WTC11 (cell line): Measurements from ENCODE around the gene GPR39. TPM values are rescaled to one million over a fixed set of nuclear protein-coding genes. Genes with fewer than 3 reads are reported as not detected.

ENCODE experiments used
- ATAC-seq: fragments of 200-7000 bp; cut with Tn5 transposase; 2 replicates; pipeline ENCODE4 v1.10.0; 2021; ENCODE audit warnings: mild to moderate bottlenecking, moderate library complexity
- CTCF ChIA-PET: fragments of 300-600 bp; sonication (Branson Sonifier 250); formaldehyde crosslinking; loops from one replicate; lab custom pipeline; 2021; ENCODE audit warnings: antibody characterized with exemption; lab: Charles Lee
- POLR2A ChIA-PET: fragments of 350-600 bp; sonication (Branson Sonifier 250); formaldehyde crosslinking; loops from one replicate; lab custom pipeline; 2021; ENCODE audit warnings: antibody characterized with exemption; lab: Charles Lee
- DNase-seq: peaks from one replicate; pipeline ENCODE4 v3.0.0; 2021; ENCODE audit warnings: low spot score
- H3K27ac Mint-ChIP-seq: 2 replicates; pipeline ENCODE4 v1.8.0; 2021; ENCODE audit warnings: mixed read lengths
- H3K27me3 Mint-ChIP-seq: 2 replicates; pipeline ENCODE4 v1.8.0; 2021; ENCODE audit warnings: low read depth, mild to moderate bottlenecking, moderate library complexity, mixed read lengths
- H3K36me3 Mint-ChIP-seq: 2 replicates; pipeline ENCODE4 v1.8.0; 2021; ENCODE audit warnings: mixed read lengths
- H3K4me1 Mint-ChIP-seq: 2 replicates; pipeline ENCODE4 v1.8.0; 2022; ENCODE audit warnings: mixed read lengths
- H3K4me3 Mint-ChIP-seq: 2 replicates; pipeline ENCODE4 v1.8.0; 2021; ENCODE audit warnings: mild to moderate bottlenecking, moderate library complexity, mixed read lengths
- H3K9me3 Mint-ChIP-seq: 2 replicates; pipeline ENCODE4 v1.8.0; 2021; ENCODE audit warnings: mixed read lengths
- GRHL2 ChIP-seq: fragments of 250-450 bp; sonication (Bioruptor Pico); IDR thresholded peaks from 2 replicates; pipeline ENCODE4 v1.8.0; 2022; ENCODE audit warnings: mild to moderate bottlenecking, moderate library complexity; ENCODE audit not compliant: insufficient replicate concordance, severe bottlenecking
- MLX ChIP-seq: sonication (generic); formaldehyde crosslinking; IDR thresholded peaks from 2 replicates; pipeline ENCODE4 v1.8.1; 2023; ENCODE audit warnings: mild to moderate bottlenecking, missing genetic modification reagents, moderate library complexity
- NFYB ChIP-seq: sonication (generic); formaldehyde crosslinking; conservative IDR thresholded peaks from 2 replicates; pipeline ENCODE4 v1.8.0; 2022; ENCODE audit warnings: low read depth, missing genetic modification reagents
- PREB ChIP-seq: sonication (generic); formaldehyde crosslinking; IDR thresholded peaks from 2 replicates; pipeline ENCODE4 v1.8.1; 2022; ENCODE audit warnings: mild to moderate bottlenecking, missing genetic modification reagents, moderate library complexity, borderline replicate concordance
- SMAD3 ChIP-seq: sonication (generic); formaldehyde crosslinking; IDR thresholded peaks from 2 replicates; pipeline ENCODE4 v1.8.0; 2022; ENCODE audit warnings: missing genetic modification reagents, mild to moderate bottlenecking, borderline replicate concordance
- SMAD4 ChIP-seq: sonication (generic); formaldehyde crosslinking; IDR thresholded peaks from 2 replicates; pipeline ENCODE4 v1.8.0; 2022; ENCODE audit warnings: mild to moderate bottlenecking, missing genetic modification reagents
- SP1 ChIP-seq: sonication (generic); formaldehyde crosslinking; conservative IDR thresholded peaks from 2 replicates; pipeline ENCODE4 v1.8.1; 2022; ENCODE audit warnings: missing genetic modification reagents
- TCF7 ChIP-seq: sonication (generic); formaldehyde crosslinking; IDR thresholded peaks from 2 replicates; pipeline ENCODE4 v1.8.0; 2022; ENCODE audit warnings: mild to moderate bottlenecking, low read depth, missing genetic modification reagents, moderate library complexity
- USF2 ChIP-seq: sonication (generic); formaldehyde crosslinking; IDR thresholded peaks from 2 replicates; pipeline ENCODE4 v1.8.1; 2023; ENCODE audit warnings: mild to moderate bottlenecking, missing genetic modification reagents, moderate library complexity
- ZMAT4 ChIP-seq: fragments of 250-450 bp; sonication (Bioruptor Pico); IDR thresholded peaks from 2 replicates; pipeline ENCODE4 v1.9.0; 2021; ENCODE audit warnings: mild to moderate bottlenecking
- ZNF317 ChIP-seq: sonication (generic); formaldehyde crosslinking; IDR thresholded peaks from 2 replicates; pipeline ENCODE4 v1.8.1; 2023; ENCODE audit warnings: low read depth, mild to moderate bottlenecking, moderate library complexity, missing genetic modification reagents, borderline replicate concordance
- ZNF423 ChIP-seq: fragments of 250-450 bp; sonication (Bioruptor Pico); IDR thresholded peaks from 2 replicates; pipeline ENCODE4 v2.1.2; 2022; ENCODE audit warnings: mild to moderate bottlenecking, moderate library complexity
- ZNF425 ChIP-seq: fragments of 250-450 bp; sonication (Bioruptor Pico); conservative IDR thresholded peaks from 2 replicates; pipeline ENCODE4 v1.9.0; 2021; ENCODE audit warnings: mild to moderate bottlenecking
- total RNA-seq: library from RNA; stranded (reverse); gene quantifications from 3 replicates; pipeline ENCODE4 v1.2.3, GENCODE V29; 2021
- TF ChIP-seq, protein P1 (sequence below): sonication (generic); formaldehyde crosslinking; IDR thresholded peaks from 2 replicates; pipeline ENCODE4 v1.8.0; 2022; ENCODE audit warnings: missing genetic modification reagents

Gene GPR39
- total RNA-seq, 1 experiment from 2014 or later: 0.74 TPM

DNA sequence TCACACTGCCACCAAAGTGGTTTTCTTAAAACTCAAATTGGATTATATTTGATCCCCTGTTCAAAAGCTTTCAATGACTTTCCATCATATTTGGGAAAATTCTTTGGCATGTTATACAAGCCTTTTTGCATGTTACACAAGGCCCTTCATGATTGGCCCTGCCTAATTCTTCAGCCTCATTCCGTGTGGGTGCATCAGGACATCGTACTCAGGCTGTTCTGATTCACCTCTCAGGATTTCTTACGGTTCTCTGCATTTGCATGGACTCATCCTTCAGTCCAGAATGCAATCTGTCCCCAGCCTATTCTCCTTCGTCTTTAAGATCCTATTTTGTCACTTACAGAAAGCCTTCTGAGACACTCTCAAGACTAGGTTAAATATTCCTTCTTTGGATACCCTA, 145.6 kb downstream of the GPR39 start:
- H3K27ac Mint-ChIP-seq: no peak overlapping the region
- peaks cover 10% of the 10 kb centered on the region for H3K4me1 Mint-ChIP-seq

More for the DNA sequence above, 145.6 kb downstream of the GPR39 start:
- DNase-seq (no peak), ATAC-seq (no peak)
- ChIA-PET CTCF (no interaction called here), POLR2A (no interaction called here)
- Mint-ChIP-seq H3K9me3 (peaks cover 7% of the 10 kb centered on the region), H3K4me3 (no peak overlapping the region)
- TF ChIP-seq ZNF425 (CRISPR knock-in tag): no peak
- TF ChIP-seq, protein P1, sequence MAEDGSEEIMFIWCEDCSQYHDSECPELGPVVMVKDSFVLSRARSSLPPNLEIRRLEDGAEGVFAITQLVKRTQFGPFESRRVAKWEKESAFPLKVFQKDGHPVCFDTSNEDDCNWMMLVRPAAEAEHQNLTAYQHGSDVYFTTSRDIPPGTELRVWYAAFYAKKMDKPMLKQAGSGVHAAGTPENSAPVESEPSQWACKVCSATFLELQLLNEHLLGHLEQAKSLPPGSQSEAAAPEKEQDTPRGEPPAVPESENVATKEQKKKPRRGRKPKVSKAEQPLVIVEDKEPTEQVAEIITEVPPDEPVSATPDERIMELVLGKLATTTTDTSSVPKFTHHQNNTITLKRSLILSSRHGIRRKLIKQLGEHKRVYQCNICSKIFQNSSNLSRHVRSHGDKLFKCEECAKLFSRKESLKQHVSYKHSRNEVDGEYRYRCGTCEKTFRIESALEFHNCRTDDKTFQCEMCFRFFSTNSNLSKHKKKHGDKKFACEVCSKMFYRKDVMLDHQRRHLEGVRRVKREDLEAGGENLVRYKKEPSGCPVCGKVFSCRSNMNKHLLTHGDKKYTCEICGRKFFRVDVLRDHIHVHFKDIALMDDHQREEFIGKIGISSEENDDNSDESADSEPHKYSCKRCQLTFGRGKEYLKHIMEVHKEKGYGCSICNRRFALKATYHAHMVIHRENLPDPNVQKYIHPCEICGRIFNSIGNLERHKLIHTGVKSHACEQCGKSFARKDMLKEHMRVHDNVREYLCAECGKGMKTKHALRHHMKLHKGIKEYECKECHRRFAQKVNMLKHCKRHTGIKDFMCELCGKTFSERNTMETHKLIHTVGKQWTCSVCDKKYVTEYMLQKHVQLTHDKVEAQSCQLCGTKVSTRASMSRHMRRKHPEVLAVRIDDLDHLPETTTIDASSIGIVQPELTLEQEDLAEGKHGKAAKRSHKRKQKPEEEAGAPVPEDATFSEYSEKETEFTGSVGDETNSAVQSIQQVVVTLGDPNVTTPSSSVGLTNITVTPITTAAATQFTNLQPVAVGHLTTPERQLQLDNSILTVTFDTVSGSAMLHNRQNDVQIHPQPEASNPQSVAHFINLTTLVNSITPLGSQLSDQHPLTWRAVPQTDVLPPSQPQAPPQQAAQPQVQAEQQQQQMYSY: no peak
- TF ChIP-seq TCF7 (CRISPR knock-in tag): no peak
- TF ChIP-seq PREB (CRISPR knock-in tag): no peak
- TF ChIP-seq SMAD3 (CRISPR knock-in tag): no peak
- no peak for TF ChIP-seq ZNF423 (CRISPR knock-in tag)
- TF ChIP-seq ZMAT4 (CRISPR knock-in tag): no peak
- TF ChIP-seq SP1 (CRISPR knock-in tag): no peak
- TF ChIP-seq MLX (CRISPR knock-in tag): no peak
- no peak for TF ChIP-seq GRHL2 (CRISPR knock-in tag)
- no peak for TF ChIP-seq SMAD4
- no peak for TF ChIP-seq NFYB (CRISPR knock-in tag)
- TF ChIP-seq USF2: no peak
- no peak for TF ChIP-seq ZNF317 (CRISPR knock-in tag)
- TF ChIP-seq, all 79 proteins: peak for 0
- H3K36me3 Mint-ChIP-seq: no peaks in the 10 kb centered on the region
- H3K27me3 Mint-ChIP-seq: no peaks in the 10 kb centered on the region; the same call in 1 of the 2 replicates
